AG10803 (cell line): ENCODE measurements around the gene SRP68.

Experiments used
- DNase-seq: peaks from one replicate; pipeline ENCODE4 v3.0.0; 2010; ENCODE audit warnings: low read depth
- H3K4me3 ChIP-seq: 2 replicates; pipeline ENCODE4 v1.5.1; 2011; ENCODE audit warnings: mild to moderate bottlenecking, low read length, control low read depth
- CTCF ChIP-seq: conservative IDR thresholded peaks from 2 replicates; pipeline ENCODE4 v1.5.1; 2011; ENCODE audit warnings: mild to moderate bottlenecking, low read length, control low read depth, inconsistent platforms

Gene SRP68

GRCh38 chr17:76038050-76038449, 34.3 kb downstream of the SRP68 start:
- H3K4me3 ChIP-seq: no peak overlapping the region
- DNase-seq: no peak
- TF ChIP-seq CTCF: no peak

GRCh38 chr17:76036497-76037261, 35.6 kb downstream of the SRP68 start:
- no peak overlapping the region for H3K4me3 ChIP-seq
- TF ChIP-seq CTCF: no peak
- no peak for DNase-seq

- no peak overlapping the region for H3K4me3 ChIP-seq
- no peak for DNase-seq
- TF ChIP-seq CTCF: no peak
Observed at GRCh38 chr17:76034428-76035350, 37.6 kb downstream of the SRP68 start.

DNA sequence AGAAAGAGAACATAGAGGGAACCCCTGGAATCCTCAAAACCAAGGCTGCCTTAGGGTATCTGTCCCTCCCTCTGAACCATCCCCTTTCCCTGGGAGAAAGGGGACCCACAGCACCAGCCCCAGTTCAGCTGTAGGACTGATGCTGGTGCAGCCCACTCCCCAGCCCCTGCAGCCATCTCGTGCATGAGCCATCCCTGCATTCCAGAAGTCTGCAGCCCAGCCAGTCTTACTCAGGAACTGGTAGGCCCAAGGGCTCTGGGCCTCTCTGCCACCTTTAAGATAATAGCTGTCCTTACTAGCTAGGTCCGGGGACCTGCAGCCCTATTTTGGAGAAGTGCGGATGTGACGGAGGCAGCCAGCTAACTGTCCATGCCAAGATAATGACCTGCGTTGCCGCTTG, 39.2 kb downstream of the SRP68 start:
- H3K4me3 ChIP-seq: no peak overlapping the region
- no peak for DNase-seq
- no peak for TF ChIP-seq CTCF

- H3K4me3 ChIP-seq: no peak overlapping the region
- DNase-seq: no peak
- TF ChIP-seq CTCF: no peak
Observed at GRCh38 chr17:76032780-76033108, 39.6 kb downstream of the SRP68 start.

DNA sequence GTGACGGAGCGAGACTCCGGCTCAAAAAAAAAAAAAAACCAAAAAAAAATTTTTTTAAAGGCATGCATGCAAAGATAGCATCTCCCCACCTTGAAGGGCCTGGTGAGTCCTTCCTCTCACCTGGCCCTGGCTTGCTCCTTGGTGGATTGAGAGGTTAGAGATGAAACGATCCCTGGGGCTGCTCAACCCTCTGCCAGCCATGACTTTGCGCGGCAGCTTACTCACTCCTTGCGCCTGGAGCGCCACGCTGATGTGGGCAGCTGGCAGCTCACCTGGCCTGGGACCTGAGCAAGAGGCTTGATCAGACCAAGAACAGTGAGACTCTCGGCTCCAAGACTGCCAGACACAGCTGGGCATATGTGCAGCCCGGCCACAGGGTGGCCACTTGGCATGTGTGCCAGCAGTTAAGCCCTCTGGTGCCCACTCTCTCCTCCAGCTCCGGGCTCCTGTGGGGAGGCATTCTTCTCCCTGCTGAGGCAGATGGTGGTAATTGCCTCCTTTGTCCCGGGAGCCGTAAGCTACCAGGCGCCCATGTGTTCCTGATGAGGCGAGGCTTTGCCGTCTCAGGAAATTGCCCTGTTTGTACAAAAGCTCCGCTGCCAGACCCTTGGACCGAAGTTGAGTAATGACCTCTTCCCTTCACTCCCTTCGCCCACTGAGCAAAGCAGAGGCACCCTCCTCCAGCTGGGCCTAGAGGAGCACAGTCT, 40.1 kb downstream of the SRP68 start:
- TF ChIP-seq CTCF: no peak
- no peak for DNase-seq
- no peak overlapping the region for H3K4me3 ChIP-seq
